Lower leg skin (tissue), 3 donors: Measurements from ENCODE around the gene NOSIP.

ENCODE experiments used
- POLR2A ChIP-seq, 2 donors: fragments of 450-650 bp; IDR thresholded peaks; one replicate each; pipeline ENCODE4 v1.6.1; 2016 to 2017; ENCODE audit warnings: antibody characterized with exemption in 2 of 2, mild to moderate bottlenecking in 1 of 2, moderate library complexity in 1 of 2
- TF ChIP-seq, protein P1 (sequence below), 3 donors: fragments of 450-650 bp; IDR thresholded peaks; one replicate each; pipeline ENCODE4 v1.5.1; 2016; ENCODE audit warnings: antibody characterized with exemption in 3 of 3, mild to moderate bottlenecking in 3 of 3, moderate library complexity in 2 of 3

GRCh38 chr19:49595819-49596404 is 15.6 kb upstream of the NOSIP start:
- TF ChIP-seq, protein P1, sequence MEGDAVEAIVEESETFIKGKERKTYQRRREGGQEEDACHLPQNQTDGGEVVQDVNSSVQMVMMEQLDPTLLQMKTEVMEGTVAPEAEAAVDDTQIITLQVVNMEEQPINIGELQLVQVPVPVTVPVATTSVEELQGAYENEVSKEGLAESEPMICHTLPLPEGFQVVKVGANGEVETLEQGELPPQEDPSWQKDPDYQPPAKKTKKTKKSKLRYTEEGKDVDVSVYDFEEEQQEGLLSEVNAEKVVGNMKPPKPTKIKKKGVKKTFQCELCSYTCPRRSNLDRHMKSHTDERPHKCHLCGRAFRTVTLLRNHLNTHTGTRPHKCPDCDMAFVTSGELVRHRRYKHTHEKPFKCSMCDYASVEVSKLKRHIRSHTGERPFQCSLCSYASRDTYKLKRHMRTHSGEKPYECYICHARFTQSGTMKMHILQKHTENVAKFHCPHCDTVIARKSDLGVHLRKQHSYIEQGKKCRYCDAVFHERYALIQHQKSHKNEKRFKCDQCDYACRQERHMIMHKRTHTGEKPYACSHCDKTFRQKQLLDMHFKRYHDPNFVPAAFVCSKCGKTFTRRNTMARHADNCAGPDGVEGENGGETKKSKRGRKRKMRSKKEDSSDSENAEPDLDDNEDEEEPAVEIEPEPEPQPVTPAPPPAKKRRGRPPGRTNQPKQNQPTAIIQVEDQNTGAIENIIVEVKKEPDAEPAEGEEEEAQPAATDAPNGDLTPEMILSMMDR (IDR thresholded peaks at IDR 0.05), result no peak
- TF ChIP-seq POLR2A (IDR thresholded peaks at IDR 0.05), result no peak
